Frontal cortex (tissue), 4 donors: ENCODE measurements around the gene CHD1L. TPM values are rescaled to one million over a fixed set of nuclear protein-coding genes. Genes with fewer than 3 reads are reported as not detected.
"Not testable (repeated sequence)": the region's sequence is repeated elsewhere in the genome, so short reads cannot be mapped to it uniquely, and the experiment has no call there.

Experiments used
- DNase-seq, 2 donors: peaks; one replicate each; pipeline ENCODE4 v3.0.0; 2012; ENCODE audit warnings: low spot score in 2 of 2
- FAIRE-seq: peaks from 2 replicates; lab custom pipeline; 2012; peaks lifted over from hg19 to GRCh38; lab: Jason Lieb, UNC
- total RNA-seq: library from RNA; depleted of rRNA; stranded (reverse); fragments of >200 nt; gene quantifications from one replicate; pipeline ENCODE4 v1.2.3, GENCODE V29; 2014
- donor health status: control.
- donor health status: control.
- donor health status: control.

The CHD1L gene
- 16.3 TPM for total RNA-seq

DNA sequence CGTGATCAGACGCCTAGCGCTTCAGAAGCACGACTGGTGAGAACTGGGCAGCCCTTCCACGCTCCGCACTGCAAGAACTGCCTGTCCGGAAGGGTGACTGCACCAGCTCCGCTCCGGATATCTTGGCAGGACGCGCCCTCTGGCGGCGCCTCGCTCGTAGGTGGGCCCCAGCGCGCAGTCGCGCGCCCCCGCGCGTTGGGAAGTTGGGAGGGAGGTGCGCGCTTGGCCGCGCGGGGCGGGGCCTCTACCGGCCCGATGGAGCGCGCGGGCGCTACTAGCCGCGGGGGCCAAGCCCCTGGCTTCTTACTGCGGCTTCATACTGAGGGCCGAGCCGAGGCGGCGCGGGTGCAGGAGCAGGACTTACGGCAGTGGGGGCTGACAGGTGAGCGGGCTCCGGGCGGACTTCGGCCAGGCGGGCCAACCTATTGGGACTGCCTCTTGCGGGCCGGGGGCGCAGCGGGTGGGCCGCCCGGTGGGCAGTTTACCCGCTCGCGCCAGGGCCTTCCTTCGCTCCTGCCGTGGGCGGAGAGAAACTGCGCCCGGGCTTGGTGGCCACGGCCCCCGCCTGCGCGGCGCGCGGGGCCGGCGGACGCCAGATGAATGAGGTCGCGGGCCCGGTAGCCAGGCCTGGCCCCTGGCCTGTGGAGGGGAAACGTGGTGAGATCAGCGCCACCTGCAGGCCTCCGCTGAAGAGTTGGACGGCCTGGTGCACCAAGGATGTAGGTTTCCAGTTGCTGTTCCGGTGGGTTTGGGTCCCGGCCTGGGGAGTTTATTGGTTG is at the start of gene CHD1L:
TSS of gene CHD1L (plus strand) at position 236 of the 779 bp plus-strand sequence. CDS start at position 256, 20 bp downstream.
- DNase-seq (peak; percentile 89 to 90), FAIRE-seq (no peak)

DNA sequence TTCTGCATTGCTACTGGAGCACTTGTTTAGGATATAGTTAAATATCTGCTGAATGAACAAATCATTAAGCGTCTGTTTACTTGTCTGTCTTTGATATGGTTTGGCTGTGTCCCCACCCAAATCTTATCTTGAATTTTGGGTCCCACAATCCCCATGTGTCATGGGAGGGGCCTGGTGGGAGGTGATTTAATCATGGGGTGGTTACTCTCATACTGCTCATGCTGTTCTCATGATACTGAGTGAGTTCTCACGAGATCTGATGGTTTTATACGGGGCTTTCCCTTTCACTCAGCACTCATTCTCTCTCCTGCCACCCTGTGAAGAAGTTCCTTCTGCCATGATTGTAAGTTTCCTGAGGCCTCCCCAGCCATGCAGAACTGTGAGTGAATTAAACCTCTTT is 45.2 kb upstream of the CHD1L start:
- FAIRE-seq, DNase-seq: not testable (repeated sequence)

DNA sequence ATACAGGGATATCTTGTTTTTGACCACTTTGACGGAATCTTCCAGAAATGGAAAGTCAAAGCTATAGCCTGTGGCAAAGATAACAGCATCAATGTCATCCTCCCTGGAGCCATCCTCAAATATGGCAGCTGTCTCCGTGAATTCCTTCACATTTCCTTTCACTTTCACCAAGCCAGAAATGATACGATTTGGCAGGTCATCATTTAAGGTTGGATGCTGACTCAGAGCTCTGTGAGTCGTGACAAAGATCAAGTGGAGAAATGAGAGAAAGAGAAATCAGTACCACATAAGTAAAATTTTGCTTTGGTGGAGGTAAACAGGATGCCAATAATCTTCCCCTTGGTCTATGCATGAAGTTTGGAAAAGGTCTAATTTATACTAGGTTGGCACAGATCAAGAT is 41.2 kb upstream of the CHD1L start:
- no peak for DNase-seq
- no peak for FAIRE-seq

DNA sequence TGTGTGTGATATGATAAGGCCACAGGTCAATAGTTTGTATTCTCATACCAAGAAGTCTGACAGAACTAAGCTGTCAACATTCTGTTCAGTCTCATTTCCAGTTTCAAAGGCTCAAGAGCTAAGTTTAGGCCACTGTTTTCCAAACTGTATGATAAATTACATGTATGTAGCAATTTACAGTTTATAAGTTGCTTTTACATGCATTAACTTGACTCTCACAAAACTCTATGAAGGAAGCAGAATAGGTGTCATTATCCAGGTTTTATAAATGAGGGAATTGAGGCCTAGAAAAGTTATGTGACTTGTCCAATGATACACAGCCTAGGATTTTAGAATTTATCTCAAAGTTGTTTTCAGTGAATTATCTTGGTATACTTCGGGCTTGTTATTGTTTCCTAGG is 40.7 kb upstream of the CHD1L start:
- FAIRE-seq (no peak), DNase-seq (no peak)

DNA sequence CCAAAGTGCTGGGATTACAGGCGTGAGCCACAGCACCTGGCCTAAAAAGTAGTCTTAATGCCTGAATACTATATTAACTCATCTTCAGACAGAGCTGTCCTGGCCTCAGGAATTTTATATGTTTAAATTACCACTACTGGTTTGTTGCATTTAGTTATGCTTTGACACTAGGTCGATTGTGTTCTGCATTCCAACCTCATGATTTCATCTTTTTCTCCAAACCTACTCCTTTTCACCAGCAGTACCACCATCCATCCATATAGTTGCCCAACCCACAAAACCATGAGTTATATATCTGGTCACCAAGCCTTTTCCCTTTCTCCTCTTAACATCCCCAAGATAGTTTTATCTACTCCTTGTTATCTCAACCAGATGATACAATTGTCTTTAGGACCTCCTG is 39.9 kb upstream of the CHD1L start:
- FAIRE-seq: no peak
- no peak for DNase-seq

DNA sequence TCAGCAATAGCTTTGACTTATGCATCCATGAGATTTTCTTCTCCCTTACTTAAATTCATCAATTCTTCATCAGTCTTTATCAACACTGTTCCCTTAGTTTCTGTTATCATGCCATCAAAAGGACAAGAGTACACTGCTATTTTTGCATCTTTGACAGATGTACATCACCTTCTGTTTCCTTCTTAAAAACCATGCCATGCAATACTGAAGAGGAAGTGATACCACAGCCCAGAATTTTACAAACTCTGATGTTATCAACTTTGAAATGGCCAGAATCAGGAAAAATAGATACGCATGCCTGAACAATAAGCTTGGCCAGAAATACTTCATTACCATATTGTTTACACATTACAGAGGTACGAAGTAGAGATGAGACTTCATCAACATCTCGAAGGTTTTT is 38.4 kb upstream of the CHD1L start:
- no peak for FAIRE-seq
- no peak for DNase-seq

GRCh38 chr1:147207192-147207591 is 35.3 kb upstream of the CHD1L start:
- no peak for DNase-seq
- FAIRE-seq: no peak

- no peak for FAIRE-seq
- DNase-seq: no peak
These were observed 33.9 kb upstream of the CHD1L start for GRCh38 chr1:147208619-147209018.

GRCh38 chr1:147209825-147210821 is 32.4 kb upstream of the CHD1L start:
- no peak for DNase-seq

DNA sequence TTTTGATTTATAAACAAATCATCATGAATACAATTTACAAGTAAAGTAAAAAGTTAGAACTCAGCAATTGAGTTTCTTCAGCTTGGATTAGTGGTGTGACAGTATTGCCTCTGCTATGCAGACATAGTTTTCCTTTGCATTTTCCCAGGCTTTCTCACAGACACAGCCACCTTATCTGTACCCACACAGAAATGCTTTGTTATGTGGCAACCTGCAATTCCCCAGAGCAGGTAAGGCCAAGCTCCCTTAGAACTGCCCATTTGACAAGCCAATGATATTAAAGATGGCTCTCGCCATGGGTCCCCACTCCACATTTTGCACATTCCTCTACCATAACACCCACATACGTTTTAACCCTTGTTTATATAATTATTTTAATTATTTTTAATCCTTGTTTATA is 31.5 kb upstream of the CHD1L start:
- FAIRE-seq: no peak

More at GRCh38 chr1:147209825-147210821, 32.4 kb upstream of the CHD1L start:
- no peak for FAIRE-seq

GRCh38 chr1:147211577-147211976 is 30.9 kb upstream of the CHD1L start:
- FAIRE-seq (no peak), DNase-seq (no peak)

More for the DNA sequence above, 31.5 kb upstream of the CHD1L start:
- no peak for DNase-seq

DNA sequence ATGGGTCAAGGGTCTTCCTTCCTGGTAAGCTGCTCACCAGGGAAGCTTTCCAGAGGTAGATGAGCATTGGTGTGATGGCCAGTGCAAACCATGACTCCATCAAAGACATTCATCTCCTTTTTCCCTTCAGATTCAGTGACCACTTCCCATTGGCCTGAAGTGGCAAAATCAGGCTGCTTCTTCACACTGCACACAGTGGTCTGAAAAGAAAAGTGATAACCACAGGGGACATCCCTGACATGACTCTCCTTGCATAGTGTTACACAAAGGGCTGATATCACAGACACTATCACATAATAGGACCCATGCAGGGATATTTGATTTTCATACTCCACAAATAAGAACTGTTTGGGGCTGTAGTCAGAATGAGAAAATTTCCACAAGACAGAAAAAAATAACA is 29.2 kb upstream of the CHD1L start:
- FAIRE-seq: no peak
- no peak for DNase-seq

DNA sequence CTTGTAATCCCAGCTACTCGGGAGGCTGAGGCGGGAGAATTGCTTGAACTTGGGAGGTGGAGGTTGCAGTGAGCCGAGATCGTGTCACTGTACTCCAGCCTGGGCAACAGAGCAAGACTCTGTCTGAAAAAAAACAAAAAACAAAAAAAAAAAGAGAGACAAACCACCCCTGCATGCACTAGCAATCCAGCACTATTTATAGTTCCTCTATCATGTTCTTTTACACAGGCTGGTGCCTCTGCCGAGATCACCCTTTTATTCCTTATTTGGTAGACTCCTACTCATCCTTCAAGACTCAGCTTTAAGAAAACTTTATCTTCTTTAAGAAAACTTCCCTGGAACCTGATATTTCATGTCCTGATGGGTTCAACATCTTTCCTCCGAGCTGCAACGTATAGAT is 28.2 kb upstream of the CHD1L start:
- FAIRE-seq: no peak
- no peak for DNase-seq

DNA sequence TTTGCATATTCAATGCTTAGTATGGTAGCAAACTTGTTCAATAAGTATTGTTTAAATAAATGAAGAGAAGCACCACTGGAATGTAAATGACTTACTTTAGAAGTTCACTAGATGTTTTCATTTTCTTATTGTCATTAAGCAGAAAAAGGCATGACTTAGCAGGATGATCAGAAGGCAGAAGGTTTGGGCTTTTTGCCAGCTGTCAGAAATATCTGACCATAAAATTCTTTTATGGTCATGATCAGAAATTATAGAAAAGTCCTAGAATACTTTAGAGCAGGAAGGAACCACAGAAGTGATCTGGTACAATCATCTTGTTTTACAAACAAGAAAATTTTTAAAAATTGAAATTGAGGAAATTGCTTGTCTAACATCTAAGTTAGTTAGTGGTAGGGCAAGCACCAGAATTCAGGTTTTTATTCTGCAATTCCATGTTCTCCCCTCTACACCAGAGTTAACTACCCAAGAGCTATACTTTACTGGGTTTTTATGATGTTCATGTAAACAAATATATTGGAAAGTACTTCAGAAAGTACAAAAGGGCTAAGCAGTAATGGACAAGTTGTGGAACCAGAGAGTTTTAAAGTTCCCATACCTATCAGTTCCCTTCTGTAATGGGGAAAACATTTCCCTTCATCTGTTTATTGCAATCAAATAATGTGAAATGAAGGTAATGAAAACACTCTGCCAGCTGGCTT is 27.5 kb upstream of the CHD1L start:
- DNase-seq: no peak
- FAIRE-seq: no peak

DNA sequence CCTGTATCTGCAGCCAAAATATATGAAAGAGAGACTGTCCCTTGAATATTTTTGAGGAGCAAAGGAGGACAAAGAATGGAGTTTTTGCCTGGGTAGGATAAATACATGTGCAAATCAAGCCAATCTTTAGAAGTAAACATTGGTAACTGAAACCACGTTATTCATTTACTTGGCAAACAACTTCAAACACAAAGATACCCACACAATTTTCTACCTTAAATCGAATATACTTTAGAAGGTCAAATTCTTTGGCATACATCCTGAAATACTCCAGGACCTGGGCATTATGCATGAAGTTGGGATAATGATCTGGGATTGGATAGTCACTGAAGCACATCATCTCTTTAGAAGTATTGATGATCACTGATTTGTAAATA is 27.0 kb upstream of the CHD1L start:
- no peak for FAIRE-seq
- DNase-seq: no peak

DNA sequence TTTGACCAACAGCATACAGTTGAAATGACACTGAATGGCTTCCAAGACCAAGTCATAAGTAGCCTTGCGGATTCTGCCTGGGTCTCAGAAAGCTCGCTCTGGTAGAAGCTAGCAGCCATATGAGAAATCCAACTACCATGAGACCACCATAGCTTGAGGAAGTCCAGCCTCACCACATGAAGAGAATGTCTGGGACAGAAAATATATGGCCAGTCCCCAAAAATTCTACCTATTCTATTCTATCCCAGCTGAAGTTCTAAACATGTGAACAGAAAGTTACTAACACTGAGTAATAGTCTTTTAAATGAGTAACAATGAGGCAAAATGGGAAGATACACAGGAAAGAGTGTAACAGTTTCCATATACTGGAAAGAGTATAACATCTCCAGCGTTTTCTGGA is 26.4 kb upstream of the CHD1L start:
- no peak for FAIRE-seq
- no peak for DNase-seq

DNA sequence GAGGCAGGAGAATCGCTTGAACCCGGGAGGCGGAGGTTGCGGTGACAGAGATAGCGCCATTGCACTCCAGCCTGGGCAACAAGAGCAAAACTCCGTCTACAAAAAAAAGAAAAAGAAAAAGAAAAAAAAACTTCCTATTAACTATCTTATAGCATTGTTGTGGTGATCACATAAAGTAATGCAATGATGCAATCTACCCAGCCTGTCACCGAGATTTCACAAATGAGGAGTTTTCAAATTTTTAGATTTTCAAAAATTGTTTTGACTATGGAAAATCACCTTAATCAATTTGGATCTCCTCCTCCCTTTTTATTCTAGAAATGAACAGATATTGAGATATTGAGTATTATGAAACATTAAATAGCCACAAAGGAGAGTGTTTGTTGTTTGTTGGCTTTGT is 25.3 kb upstream of the CHD1L start:
- no peak for FAIRE-seq
- DNase-seq: no peak

- FAIRE-seq: no peak
- DNase-seq: no peak
These were observed 23.9 kb upstream of the CHD1L start for GRCh38 chr1:147218606-147219005.

- DNase-seq (no peak), FAIRE-seq (no peak)
These were observed 18.5 kb upstream of the CHD1L start for GRCh38 chr1:147223740-147224615.
